Vagina (tissue), 2 donors: ENCODE data around the gene CPLX1. TPM values are rescaled to one million over a fixed set of nuclear protein-coding genes. Genes with fewer than 3 reads are reported as not detected.

Experiments used
- DNase-seq, 2 donors: peaks; one replicate each; pipeline ENCODE4 v3.0.0-alpha.2; 2017; ENCODE audit errors: extremely low spot score in 2 of 2
- H3K27ac ChIP-seq: fragments of 200-600 bp; sonication (generic); one replicate; pipeline ENCODE4 v1.5.1; 2019
- H3K27me3 ChIP-seq: fragments of 200-600 bp; sonication (generic); one replicate; pipeline ENCODE4 v1.5.1; 2019
- H3K36me3 ChIP-seq, 2 donors: fragments of 200-600 bp; sonication (generic); one replicate each; pipeline ENCODE4 v1.5.1; 2017 to 2019
- H3K4me1 ChIP-seq: fragments of 200-600 bp; sonication (generic); one replicate; pipeline ENCODE4 v1.5.1; 2019
- H3K4me3 ChIP-seq, 2 donors: fragments of 200-600 bp; sonication (generic); 1 replicate in 1 of 2; 2 replicates in 1 of 2; pipeline ENCODE4 v1.5.1; 2016 to 2019
- H3K9me3 ChIP-seq: fragments of 200-600 bp; sonication (generic); one replicate; pipeline ENCODE4 v1.5.1; 2019
- CTCF ChIP-seq, 3 experiments: fragments of 450-650 bp in 2 of 3; fragments of 200-600 bp in 1 of 3; sonication (generic) in 1 of 3; IDR thresholded peaks; one replicate each; pipeline ENCODE4 v1.5.1; 2017 to 2019; ENCODE audit warnings: antibody characterized with exemption in 3 of 3, mild to moderate bottlenecking in 2 of 3, moderate library complexity in 2 of 3
- POLR2A ChIP-seq, 2 donors: fragments of 450-650 bp; IDR thresholded peaks; one replicate each; pipeline ENCODE4 v1.6.1; 2017; ENCODE audit warnings: antibody characterized with exemption in 2 of 2, mild to moderate bottlenecking in 2 of 2, moderate library complexity in 2 of 2
- POLR2AphosphoS5 ChIP-seq, 2 donors: sonication (generic); formaldehyde crosslinking; IDR thresholded peaks; one replicate each; pipeline ENCODE4 v1.9.0; 2017; ENCODE audit warnings: antibody characterized with exemption in 2 of 2, mild to moderate bottlenecking in 2 of 2, low read depth in 1 of 2; ENCODE audit not compliant: insufficient read depth in 1 of 2
- intact Hi-C: fragments of 100-400 bp; cut with DNase I; formaldehyde crosslinking; loops from one replicate; pipeline ENCODE4 v1.15.1; 2023
- total RNA-seq: library from RNA; depleted of rRNA; stranded (reverse); fragments of >200 nt; gene quantifications from one replicate; pipeline ENCODE4 v1.2.3, GENCODE V29; 2016

CPLX1 gene
- total RNA-seq, 1 donor from 2014 or later, result 0.98 TPM

GRCh38 chr4:860561-860960 is 34.6 kb upstream of the CPLX1 start:
- intact Hi-C loops, result no loop called here
- H3K27me3 ChIP-seq, result no peaks in the 10 kb centered on the region
- no peaks in the 10 kb centered on the region for H3K9me3 ChIP-seq
- peaks cover 0 to 74% of the 10 kb centered on the region in 2 donors for H3K36me3 ChIP-seq
- TF ChIP-seq POLR2AphosphoS5 (IDR thresholded peaks at IDR 0.05; ENCODE audit: insufficient read depth in 1 of 2, low read depth in 1 of 2), result no peak
- no peaks in the 10 kb centered on the region for H3K4me1 ChIP-seq
- no peak for DNase-seq
- no peak overlapping the region for H3K4me3 ChIP-seq
- no peak overlapping the region for H3K27ac ChIP-seq

- Histone ChIP-seq H3K9me3 (no peaks in the 10 kb centered on the region), H3K4me1 (no peaks in the 10 kb centered on the region), H3K4me3 (no peak overlapping the region), H3K27ac (no peak overlapping the region), H3K36me3 (peaks cover 0 to 63% of the 10 kb centered on the region in 2 donors), H3K27me3 (no peaks in the 10 kb centered on the region)
- TF ChIP-seq CTCF (IDR thresholded peaks at IDR 0.05), result no peak
- no peak for DNase-seq
- intact Hi-C loops, result no loop called here
These were observed 33.6 kb upstream of the CPLX1 start for GRCh38 chr4:859496-859895.

DNA sequence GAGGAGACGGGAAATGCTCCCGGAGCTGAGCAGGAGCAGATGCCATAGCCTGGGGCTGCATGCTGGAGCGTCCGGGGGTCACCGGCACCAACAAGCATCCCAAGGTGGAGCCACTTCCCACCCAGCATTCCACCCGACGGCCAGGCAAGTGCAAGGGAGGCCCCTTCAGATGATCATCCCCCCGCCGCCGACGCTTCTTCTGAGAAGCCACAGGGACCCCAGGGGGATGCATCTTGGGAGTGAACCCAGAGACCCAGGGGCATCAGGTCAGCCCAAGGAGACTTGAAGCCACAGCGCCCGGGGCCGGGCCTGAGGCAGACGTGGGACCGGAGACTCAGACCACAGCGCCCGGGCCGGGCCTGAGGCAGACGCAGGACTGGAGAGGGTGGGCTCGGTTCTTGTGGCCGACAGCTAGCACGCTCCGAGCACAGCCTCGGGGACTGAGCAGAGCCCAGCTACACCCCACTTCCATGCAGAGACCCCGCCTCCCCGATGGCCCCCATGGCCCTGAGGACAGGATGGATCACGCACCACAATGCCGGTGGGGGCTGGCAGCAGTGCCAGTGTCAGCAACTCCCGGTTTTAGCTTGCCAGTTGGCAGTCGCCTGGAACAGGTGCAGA is 33.0 kb upstream of the CPLX1 start:
- no peaks in the 10 kb centered on the region for H3K4me1 ChIP-seq
- intact Hi-C loops, result no loop called here
- no peak for TF ChIP-seq POLR2AphosphoS5 (IDR thresholded peaks at IDR 0.05; ENCODE audit: insufficient read depth in 1 of 2, low read depth in 1 of 2)
- TF ChIP-seq CTCF (IDR thresholded peaks at IDR 0.05), result no peak
- TF ChIP-seq POLR2A (IDR thresholded peaks at IDR 0.05), result no peak

GRCh38 chr4:858041-858481 is 32.1 kb upstream of the CPLX1 start:
- TF ChIP-seq POLR2A (IDR thresholded peaks at IDR 0.05) (no peak), POLR2AphosphoS5 (IDR thresholded peaks at IDR 0.05; ENCODE audit: insufficient read depth in 1 of 2, low read depth in 1 of 2) (no peak), CTCF (IDR thresholded peaks at IDR 0.05) (no peak)
- intact Hi-C loops, result no loop called here
- no peak overlapping the region for H3K4me3 ChIP-seq
- no peaks in the 10 kb centered on the region for H3K27me3 ChIP-seq
- no peak overlapping the region for H3K27ac ChIP-seq
- H3K36me3 ChIP-seq, result peaks cover 0 to 51% of the 10 kb centered on the region in 2 donors
- no peaks in the 10 kb centered on the region for H3K9me3 ChIP-seq
- no peaks in the 10 kb centered on the region for H3K4me1 ChIP-seq
- no peak for DNase-seq

More for the DNA sequence above, 33.0 kb upstream of the CPLX1 start:
- DNase-seq, result no peak
- Histone ChIP-seq H3K4me3 (no peak overlapping the region), H3K9me3 (no peaks in the 10 kb centered on the region), H3K36me3 (peaks cover 0 to 59% of the 10 kb centered on the region in 2 donors), H3K27ac (no peak overlapping the region), H3K27me3 (no peaks in the 10 kb centered on the region)

GRCh38 chr4:857461-857860 is 31.5 kb upstream of the CPLX1 start:
- Histone ChIP-seq H3K4me1 (no peaks in the 10 kb centered on the region), H3K27ac (no peak overlapping the region), H3K27me3 (no peaks in the 10 kb centered on the region), H3K36me3 (peaks cover 0 to 51% of the 10 kb centered on the region in 2 donors), H3K9me3 (no peaks in the 10 kb centered on the region), H3K4me3 (no peak overlapping the region)
- intact Hi-C loops, result no loop called here
- TF ChIP-seq POLR2A (IDR thresholded peaks at IDR 0.05), result no peak
- no peak for TF ChIP-seq CTCF (IDR thresholded peaks at IDR 0.05)
- no peak for TF ChIP-seq POLR2AphosphoS5 (IDR thresholded peaks at IDR 0.05; ENCODE audit: insufficient read depth in 1 of 2, low read depth in 1 of 2)
- no peak for DNase-seq
